Trophoblast cell (in vitro differentiated cells and primary cell): Measurements from ENCODE around the gene C13orf46.

Experiments used
- DNase-seq, 2 donors: peaks; one replicate each; pipeline ENCODE4 v3.0.0-alpha.2; 2016
- H2AFZ ChIP-seq: 2 replicates; pipeline ENCODE4 v1.6.1; 2013; ENCODE audit warnings: low read length, moderate library complexity, mild to moderate bottlenecking; ENCODE audit not compliant: insufficient read depth, poor library complexity
- H2AK5ac ChIP-seq: 2 replicates; pipeline ENCODE4 v1.6.1; 2013; ENCODE audit warnings: mild to moderate bottlenecking, low read length
- H2BK120ac ChIP-seq: 2 replicates; pipeline ENCODE4 v1.6.1; 2013; ENCODE audit warnings: low read length, mild to moderate bottlenecking, moderate library complexity; ENCODE audit not compliant: insufficient read depth, poor library complexity
- H2BK12ac ChIP-seq: 2 replicates; pipeline ENCODE4 v1.6.1; 2013; ENCODE audit warnings: mild to moderate bottlenecking, low read length, moderate library complexity
- H2BK5ac ChIP-seq: 2 replicates; pipeline ENCODE4 v1.6.1; 2013; ENCODE audit warnings: low read length, low read depth, moderate library complexity, mild to moderate bottlenecking; ENCODE audit not compliant: poor library complexity
- H3K14ac ChIP-seq: 2 replicates; pipeline ENCODE4 v1.6.1; 2013; ENCODE audit warnings: mild to moderate bottlenecking, low read length
- H3K18ac ChIP-seq: 2 replicates; pipeline ENCODE4 v1.6.1; 2013; ENCODE audit warnings: mild to moderate bottlenecking, low read length
- H3K23ac ChIP-seq: 2 replicates; pipeline ENCODE4 v1.6.1; 2013; ENCODE audit warnings: low read length
- H3K27ac ChIP-seq: 2 replicates; pipeline ENCODE4 v1.5.1; 2013; ENCODE audit warnings: low read depth, mild to moderate bottlenecking, inconsistent platforms, low read length, moderate library complexity
- H3K27me3 ChIP-seq: 2 replicates; pipeline ENCODE4 v1.6.1; 2013; ENCODE audit warnings: inconsistent platforms, mild to moderate bottlenecking, low read length, moderate library complexity; ENCODE audit not compliant: insufficient read depth
- H3K36me3 ChIP-seq, 2 experiments: 1 replicate in 1 of 2; 2 replicates in 1 of 2; pipeline ENCODE4 v1.6.1; 2013; ENCODE audit warnings: low read length in 2 of 2, mild to moderate bottlenecking in 2 of 2, moderate library complexity in 1 of 2; ENCODE audit not compliant: insufficient read depth in 2 of 2, control insufficient read depth in 1 of 2
- H3K4ac ChIP-seq: 2 replicates; pipeline ENCODE4 v1.6.1; 2013; ENCODE audit warnings: low read depth, mild to moderate bottlenecking, low read length, moderate library complexity
- H3K4me1 ChIP-seq, 2 experiments: 1 replicate in 1 of 2; 2 replicates in 1 of 2; pipeline ENCODE4 v1.6.1; 2013; ENCODE audit warnings: low read length in 2 of 2, mild to moderate bottlenecking in 2 of 2, moderate library complexity in 1 of 2; ENCODE audit not compliant: insufficient read depth in 2 of 2, control insufficient read depth in 1 of 2
- H3K4me2 ChIP-seq: 2 replicates; pipeline ENCODE4 v1.6.1; 2013; ENCODE audit warnings: inconsistent platforms, mild to moderate bottlenecking, low read length, moderate library complexity
- H3K4me3 ChIP-seq: 2 replicates; pipeline ENCODE4 v1.5.1; 2013; ENCODE audit warnings: mild to moderate bottlenecking, low read depth, low read length, inconsistent platforms
- H3K79me1 ChIP-seq: one replicate; pipeline ENCODE4 v1.6.1; 2013; ENCODE audit warnings: low read length
- H3K79me2 ChIP-seq: 2 replicates; pipeline ENCODE4 v1.6.1; 2013; ENCODE audit warnings: low read length, mild to moderate bottlenecking; ENCODE audit not compliant: control insufficient read depth, insufficient read depth, poor library complexity
- H3K9ac ChIP-seq: 2 replicates; pipeline ENCODE4 v1.6.1; 2013; ENCODE audit warnings: mild to moderate bottlenecking, low read length
- H3K9me3 ChIP-seq: 2 replicates; pipeline ENCODE4 v1.6.1; 2013; ENCODE audit warnings: low read depth, mild to moderate bottlenecking, control low read depth, inconsistent platforms, low read length; ENCODE audit not compliant: insufficient read depth
- H4K12ac ChIP-seq: 2 replicates; pipeline ENCODE4 v1.6.1; 2013; ENCODE audit warnings: low read depth, mild to moderate bottlenecking, low read length, moderate library complexity
- H4K8ac ChIP-seq: 2 replicates; pipeline ENCODE4 v1.6.1; 2013; ENCODE audit warnings: low read depth, mild to moderate bottlenecking, low read length, moderate library complexity
- H4K91ac ChIP-seq: one replicate; pipeline ENCODE4 v1.6.1; 2013; ENCODE audit warnings: low read depth, mild to moderate bottlenecking, low read length, moderate library complexity
- WGBS: extraction: QIAGEN DNeasy Blood & Tissue Kit; methylation state at CpG from one replicate; pipeline ENCODE4 v1.1.7; 2013; ENCODE audit warnings: missing lambda C conversion rate; ENCODE audit not compliant: insufficient read length, insufficient coverage; ENCODE audit errors: extremely low coverage; 5-methylcytosine and 5-hydroxymethylcytosine counted together

The C13orf46 gene

DNA sequence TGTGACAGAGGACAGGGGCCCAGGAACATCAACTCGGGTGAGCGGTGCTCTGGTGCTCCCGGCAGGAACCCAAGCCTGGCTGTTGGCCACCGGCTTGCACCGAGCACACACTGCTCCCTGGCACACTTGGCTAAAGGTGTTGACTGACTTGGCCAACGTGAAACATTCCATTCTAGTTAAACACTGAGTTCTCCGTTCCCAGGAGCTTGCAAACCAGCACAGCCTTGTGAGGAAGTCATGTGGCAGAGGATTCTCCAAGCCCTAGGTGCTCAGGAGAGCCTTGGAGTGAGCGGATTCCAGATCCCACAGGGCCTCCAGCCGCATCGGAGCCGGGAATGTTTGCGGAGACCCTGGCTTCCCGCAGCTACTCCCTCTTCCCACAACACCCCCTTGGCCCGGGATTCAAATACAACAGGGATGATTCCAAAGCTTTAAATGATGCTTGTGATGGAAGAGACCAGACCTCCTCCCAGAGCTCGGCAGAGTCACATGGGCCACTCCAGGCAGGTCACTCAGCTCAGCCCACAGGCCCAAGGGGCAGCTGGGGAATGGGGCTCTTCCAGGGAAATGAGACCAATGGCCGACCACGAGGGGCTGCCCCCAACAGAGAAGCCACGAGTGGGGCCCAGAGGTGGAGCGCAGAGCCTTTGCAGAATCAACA, 2.9 kb downstream of the C13orf46 start:
- peaks cover 0 to 2% of the 10 kb centered on the region in 2 experiments for H3K4me1 ChIP-seq
- no peak for DNase-seq
- no peak overlapping the region for H4K8ac ChIP-seq

DNA sequence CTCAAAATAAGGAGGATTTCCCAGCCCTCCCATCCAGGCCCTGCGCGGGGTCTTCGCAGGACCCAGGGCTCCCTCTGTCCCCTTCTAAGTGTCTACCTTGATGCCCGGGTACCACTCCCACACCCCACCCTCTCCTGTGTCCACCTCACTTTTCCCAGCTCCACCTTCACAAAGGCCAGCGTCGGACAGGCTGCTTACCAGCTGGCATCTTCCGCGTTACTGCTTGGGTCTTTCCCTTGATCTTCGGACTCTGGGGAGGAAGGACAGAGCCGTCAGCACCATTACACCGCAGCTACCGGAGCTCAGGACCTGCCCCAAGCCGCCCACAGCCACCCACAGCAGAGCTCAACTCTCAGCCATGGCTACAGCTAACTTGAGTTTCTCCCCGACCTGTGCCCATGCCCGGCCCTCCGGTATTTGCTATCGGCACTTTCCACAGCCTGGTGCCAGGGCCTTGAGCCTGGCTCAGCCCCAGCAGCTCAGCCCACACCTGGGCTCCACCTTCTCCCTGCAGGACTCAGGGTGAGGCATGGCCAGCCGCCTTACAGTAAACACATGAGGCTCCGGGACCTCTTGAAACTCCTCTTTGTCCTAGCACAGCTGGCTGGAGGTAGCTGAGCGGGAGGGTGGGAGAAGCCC, 3.8 kb downstream of the C13orf46 start:
- H2AFZ ChIP-seq = no peak overlapping the region
- no peaks in the 10 kb centered on the region for H3K27me3 ChIP-seq
- no peaks in the 10 kb centered on the region for H3K79me1 ChIP-seq

More for the DNA sequence above, 2.9 kb downstream of the C13orf46 start:
- H3K18ac ChIP-seq = no peak overlapping the region
- no peak overlapping the region for H2BK12ac ChIP-seq
- no peak overlapping the region for H3K4me2 ChIP-seq
- no CpG with 5 or more reads among the region's 19 CpGs for WGBS
- H3K27me3 ChIP-seq = no peaks in the 10 kb centered on the region
- H4K12ac ChIP-seq = no peak overlapping the region
- no peak overlapping the region for H2AFZ ChIP-seq
- H3K9me3 ChIP-seq = peaks cover 15% of the 10 kb centered on the region
- no peak overlapping the region for H2BK120ac ChIP-seq
- no peak overlapping the region for H2AK5ac ChIP-seq
- no peak overlapping the region for H2BK5ac ChIP-seq
- H3K36me3 ChIP-seq = peaks cover 19 to 25% of the 10 kb centered on the region in 2 experiments
- no peak overlapping the region for H3K4me3 ChIP-seq
- no peak overlapping the region for H3K4ac ChIP-seq
- no peaks in the 10 kb centered on the region for H3K79me2 ChIP-seq
- no peak overlapping the region for H3K27ac ChIP-seq
- H4K91ac ChIP-seq = no peak overlapping the region
- H3K79me1 ChIP-seq = no peaks in the 10 kb centered on the region
- H3K23ac ChIP-seq = no peak overlapping the region
- H3K9ac ChIP-seq = no peak overlapping the region
- no peak overlapping the region for H3K14ac ChIP-seq

DNA sequence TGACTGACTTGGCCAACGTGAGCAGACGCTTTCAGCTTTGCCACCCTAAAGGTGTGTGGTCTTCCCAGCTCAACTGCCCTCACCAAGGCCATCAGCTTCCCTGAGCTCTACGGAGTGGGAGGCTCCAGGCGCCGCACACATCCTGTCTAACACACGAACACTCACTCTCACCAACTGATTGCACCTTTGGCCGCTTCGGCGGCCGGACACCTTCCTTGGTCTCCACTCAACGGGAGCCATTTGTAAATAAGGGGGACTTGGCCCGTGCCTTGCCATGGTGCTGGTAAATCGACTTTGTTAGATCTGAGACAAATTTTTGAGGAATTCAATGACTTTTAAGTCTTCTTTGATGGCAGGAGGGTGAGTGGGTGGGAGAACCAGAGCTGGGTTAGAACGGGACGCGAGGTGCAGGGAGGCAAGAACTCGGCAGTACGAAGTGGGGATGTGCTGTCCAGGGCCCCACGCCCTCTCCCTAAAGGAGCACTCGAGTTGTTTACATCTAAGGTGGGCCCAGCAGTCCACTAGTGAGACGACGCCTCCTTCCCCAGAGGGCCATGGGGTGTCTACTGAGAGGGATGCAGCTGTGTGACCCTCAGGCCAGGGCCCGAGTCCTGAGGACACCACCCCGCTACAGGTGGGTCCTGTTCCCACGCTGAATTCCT, 4.4 kb downstream of the C13orf46 start:
- Histone ChIP-seq H3K4me2 (no peak overlapping the region), H3K23ac (no peak overlapping the region), H3K14ac (no peak overlapping the region), H4K8ac (no peak overlapping the region), H3K79me1 (no peaks in the 10 kb centered on the region), H2AFZ (no peak overlapping the region), H3K27ac (no peak overlapping the region), H2BK5ac (no peak overlapping the region), H2BK120ac (no peak overlapping the region), H3K4me1 (peaks cover 0 to 2% of the 10 kb centered on the region in 2 experiments), H3K9me3 (peaks cover 17% of the 10 kb centered on the region), H3K4ac (no peak overlapping the region), H3K79me2 (no peaks in the 10 kb centered on the region), H4K12ac (no peak overlapping the region), H2BK12ac (no peak overlapping the region), H3K27me3 (no peaks in the 10 kb centered on the region), H3K9ac (no peak overlapping the region), H2AK5ac (no peak overlapping the region), H4K91ac (no peak overlapping the region), H3K18ac (no peak overlapping the region), H3K36me3 (peaks cover 7 to 14% of the 10 kb centered on the region in 2 experiments), H3K4me3 (no peak overlapping the region)
- no CpG with 5 or more reads among the region's 25 CpGs for WGBS
- DNase-seq = no peak

More for the DNA sequence above, 3.8 kb downstream of the C13orf46 start:
- Histone ChIP-seq H3K4me3 (no peak overlapping the region), H3K4ac (no peak overlapping the region), H2AK5ac (no peak overlapping the region), H3K79me2 (no peaks in the 10 kb centered on the region), H4K12ac (no peak overlapping the region), H3K4me1 (peaks cover 0 to 2% of the 10 kb centered on the region in 2 experiments), H2BK12ac (no peak overlapping the region), H3K36me3 (peaks cover 13 to 21% of the 10 kb centered on the region in 2 experiments), H3K14ac (no peak overlapping the region), H3K23ac (no peak overlapping the region), H4K8ac (no peak overlapping the region), H3K9me3 (peaks cover 15% of the 10 kb centered on the region), H3K4me2 (no peak overlapping the region), H3K27ac (no peak overlapping the region), H3K18ac (no peak overlapping the region), H3K9ac (no peak overlapping the region), H4K91ac (no peak overlapping the region), H2BK120ac (no peak overlapping the region), H2BK5ac (no peak overlapping the region)
- DNase-seq = no peak
- no CpG with 5 or more reads among the region's 20 CpGs for WGBS

DNA sequence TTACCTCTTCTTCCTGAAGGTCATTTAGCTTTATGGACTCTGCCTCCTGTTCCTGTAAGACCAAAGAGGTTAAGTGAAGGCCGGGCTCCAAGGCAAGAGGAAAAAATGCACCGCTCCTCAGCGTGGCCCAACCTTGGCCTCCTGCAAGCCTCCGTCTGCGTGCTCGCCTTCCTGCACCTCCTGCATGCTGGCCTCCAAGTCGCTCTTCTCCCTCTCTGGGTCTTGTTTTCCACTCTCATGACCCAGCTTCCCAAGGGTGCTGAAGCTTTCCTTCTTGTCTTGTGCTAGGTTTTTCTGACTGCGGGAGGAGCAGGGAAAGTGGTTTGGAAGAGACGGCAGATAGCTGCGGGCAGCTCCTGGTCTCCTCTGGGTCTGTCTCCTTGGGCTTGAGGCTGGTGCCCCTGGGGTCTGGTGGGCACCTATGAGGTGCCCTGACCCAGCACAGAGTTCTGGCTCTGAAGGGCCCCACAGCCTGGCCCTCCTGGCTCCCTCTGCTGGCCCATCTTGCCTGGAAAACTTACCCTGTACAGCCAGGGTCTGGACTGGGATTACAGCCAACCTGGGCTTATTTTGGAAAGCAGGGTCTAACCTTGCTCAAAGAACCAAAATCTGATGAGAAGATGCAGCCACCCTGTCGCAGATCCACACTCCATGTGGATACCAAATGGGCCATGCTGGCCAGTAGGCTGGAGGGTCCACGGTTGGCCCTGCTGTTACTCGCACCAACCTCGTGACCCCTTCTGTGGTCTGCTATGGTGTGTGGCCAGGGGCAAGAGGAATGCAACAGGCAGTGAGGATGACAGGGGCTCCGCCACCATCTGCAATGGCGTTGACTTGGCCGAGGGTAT, 5.2 kb downstream of the C13orf46 start:
- Histone ChIP-seq H3K14ac (no peak overlapping the region), H3K4me2 (no peak overlapping the region), H2AK5ac (no peak overlapping the region), H3K23ac (no peak overlapping the region), H2BK5ac (no peak overlapping the region), H3K36me3 (peaks cover 3 to 10% of the 10 kb centered on the region in 2 experiments), H3K27ac (no peak overlapping the region), H2AFZ (no peak overlapping the region), H3K79me2 (no peaks in the 10 kb centered on the region), H3K9ac (no peak overlapping the region), H3K4me1 (no peaks in the 10 kb centered on the region), H3K4ac (no peak overlapping the region), H3K18ac (no peak overlapping the region), H3K27me3 (no peaks in the 10 kb centered on the region), H2BK120ac (no peak overlapping the region), H2BK12ac (no peak overlapping the region), H3K79me1 (no peaks in the 10 kb centered on the region), H3K9me3 (peaks cover 19% of the 10 kb centered on the region), H3K4me3 (no peak overlapping the region), H4K12ac (no peak overlapping the region), H4K91ac (no peak overlapping the region), H4K8ac (no peak overlapping the region)
- no CpG with 5 or more reads among the region's 17 CpGs for WGBS
- DNase-seq = no peak
